GM12892 (cell line): ENCODE data around the gene PEAK3.

Experiments
- DNase-seq: peaks from one replicate; pipeline ENCODE4 v3.0.0; 2011; ENCODE audit not compliant: insufficient read length
- FAIRE-seq: peaks from 2 replicates; lab custom pipeline; 2011; peaks lifted over from hg19 to GRCh38; lab: Jason Lieb, UNC
- POLR2A ChIP-seq: IDR thresholded peaks from 2 replicates; pipeline ENCODE4 v1.6.1; 2011; ENCODE audit warnings: low read depth, low read length, control low read depth
- POLR2AphosphoS5 ChIP-seq: IDR thresholded peaks from 2 replicates; pipeline ENCODE4 v1.6.1; 2011; ENCODE audit warnings: low read depth, low read length, control low read depth
- TAF1 ChIP-seq: IDR thresholded peaks from 2 replicates; pipeline ENCODE4 v1.6.1; 2011; ENCODE audit warnings: low read depth, mild to moderate bottlenecking, control low read depth, low read length, borderline replicate concordance

PEAK3 gene

DNA sequence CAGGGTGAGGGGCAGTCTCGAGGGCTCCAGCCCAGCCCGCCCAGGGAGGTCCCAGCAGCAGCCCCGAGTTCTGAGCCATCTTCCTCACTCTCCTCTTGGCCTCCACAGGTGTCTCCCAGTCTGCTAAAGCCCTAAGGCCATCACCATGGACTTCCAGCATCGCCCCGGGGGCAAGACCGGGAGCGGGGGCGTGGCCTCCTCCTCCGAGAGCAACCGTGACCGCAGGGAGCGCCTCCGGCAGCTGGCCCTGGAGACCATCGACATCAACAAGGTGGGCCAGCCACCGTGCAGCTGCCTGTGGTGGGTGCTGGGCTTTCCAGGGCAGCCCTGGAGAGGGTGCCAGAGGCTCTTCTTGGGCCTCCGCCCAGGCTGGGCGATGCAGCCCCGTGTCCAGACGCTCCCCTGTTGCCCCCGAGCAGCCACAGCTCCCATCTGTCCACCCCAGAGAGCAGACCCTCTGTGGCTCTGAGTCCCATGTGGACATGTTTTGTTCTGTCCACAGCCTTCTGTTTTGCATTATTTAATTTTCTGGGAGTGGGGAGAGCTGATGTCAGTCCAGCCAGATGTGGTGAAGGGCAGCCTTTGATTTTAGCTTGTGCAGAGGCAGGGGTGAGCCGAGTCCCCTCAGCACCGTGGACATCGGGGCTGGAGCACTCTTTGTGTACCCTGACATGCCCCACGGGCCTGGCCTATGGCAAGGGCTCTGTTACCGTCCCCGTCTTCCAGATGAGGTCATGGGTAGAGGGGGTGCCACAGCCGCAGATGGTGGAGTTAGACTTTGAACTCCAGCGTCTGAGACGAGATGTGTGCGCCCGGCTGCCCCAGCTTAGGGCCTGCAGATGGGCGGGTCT lies 38.5 kb downstream of the PEAK3 start:
- TF ChIP-seq POLR2A (no peak), TAF1 (no peak), POLR2AphosphoS5 (no peak)
- DNase-seq (no peak), FAIRE-seq (no peak)

- no peak for FAIRE-seq
- no peak; the same call in 1 of the 2 replicates for TF ChIP-seq POLR2AphosphoS5
- no peak for TF ChIP-seq POLR2A
- TF ChIP-seq TAF1, result no peak
- DNase-seq, result no peak
These were observed 39.2 kb downstream of the PEAK3 start for GRCh38 chr19:2242816-2243215.

DNA sequence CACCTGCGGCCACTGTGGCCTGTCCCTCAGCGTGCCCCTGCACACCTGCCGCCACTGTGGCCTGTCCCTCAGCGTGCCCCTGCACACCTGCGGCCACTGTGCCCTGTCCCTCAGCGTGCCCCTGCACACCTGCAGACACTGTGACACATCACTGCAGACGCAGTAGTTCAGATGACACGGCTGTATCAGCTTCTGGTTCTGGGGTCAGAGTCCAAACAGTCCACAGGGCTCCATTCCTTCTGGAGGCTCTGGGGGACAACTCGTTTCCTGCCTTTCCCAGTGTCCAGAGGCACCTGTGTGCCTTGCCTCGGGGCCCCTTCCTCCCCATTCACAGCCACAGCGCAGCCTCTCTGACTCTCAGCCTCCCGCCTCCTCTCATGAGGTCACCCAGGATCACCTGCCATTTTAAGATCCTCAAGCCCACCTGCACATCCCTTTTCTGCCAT lies 39.9 kb downstream of the PEAK3 start:
- FAIRE-seq, result no peak
- no peak for DNase-seq
- TF ChIP-seq POLR2AphosphoS5 (0 out of 2 replicates have a peak, but pooled peaks have one; percentile 28), POLR2A (no peak), TAF1 (no peak)

GRCh38 chr19:2240881-2241760 lies 40.9 kb downstream of the PEAK3 start:
- no peak for FAIRE-seq
- TF ChIP-seq TAF1 (no peak), POLR2A (no peak; the same call in 1 of the 2 replicates), POLR2AphosphoS5 (no peak)

DNA sequence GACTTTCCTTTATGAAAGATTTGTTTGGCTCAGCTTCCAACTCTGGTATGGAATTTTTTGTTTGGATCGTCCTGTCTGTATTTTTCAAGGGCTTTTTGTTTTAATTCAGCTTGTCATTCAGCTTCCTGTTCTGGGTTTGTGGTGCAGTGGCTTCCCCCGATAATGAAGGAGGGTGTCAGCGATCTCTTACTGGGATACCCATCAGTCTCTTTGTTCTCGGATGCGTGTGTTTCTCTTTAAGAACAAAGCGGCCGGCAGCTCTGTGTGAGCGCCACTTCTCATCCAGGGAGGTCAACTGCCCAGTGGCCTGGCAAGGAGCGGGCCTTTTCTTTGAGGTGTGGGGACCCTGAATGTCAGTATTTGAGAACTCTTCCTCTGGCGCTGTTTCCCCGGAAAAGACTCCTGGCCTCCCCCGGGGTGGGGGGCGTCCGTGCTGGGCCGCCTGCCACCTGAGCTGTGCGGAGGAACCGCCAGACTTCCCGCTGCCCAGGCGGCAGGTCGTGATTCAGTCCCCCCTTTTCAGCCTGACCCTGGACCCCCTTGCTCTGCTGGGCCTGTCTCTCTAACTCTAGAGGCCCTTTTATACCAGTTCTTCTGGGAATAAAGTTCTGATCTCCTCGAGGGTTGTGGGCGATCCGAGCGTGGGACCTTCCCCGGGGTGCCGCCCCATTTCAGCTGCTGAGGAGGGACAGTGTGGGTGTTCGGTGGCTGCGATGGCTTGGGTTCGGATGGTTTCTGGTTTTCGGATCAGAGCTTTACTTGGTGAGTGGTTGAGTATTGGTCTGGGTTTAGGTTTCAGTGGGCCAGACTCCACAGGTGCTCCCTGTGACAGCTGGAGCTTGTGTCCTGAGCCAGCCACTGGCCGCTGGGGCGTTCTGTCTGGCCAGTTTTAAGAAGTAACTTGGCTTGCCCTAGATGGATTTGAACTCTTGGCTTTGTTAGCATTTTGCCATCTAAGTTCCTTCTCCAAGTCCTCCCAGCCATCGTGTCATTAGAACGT lies 41.9 kb downstream of the PEAK3 start:
- DNase-seq (no peak), FAIRE-seq (no peak)
- TF ChIP-seq TAF1 (no peak), POLR2AphosphoS5 (no peak), POLR2A (no peak)

More at GRCh38 chr19:2240881-2241760, 40.9 kb downstream of the PEAK3 start:
- DNase-seq, result no peak

DNA sequence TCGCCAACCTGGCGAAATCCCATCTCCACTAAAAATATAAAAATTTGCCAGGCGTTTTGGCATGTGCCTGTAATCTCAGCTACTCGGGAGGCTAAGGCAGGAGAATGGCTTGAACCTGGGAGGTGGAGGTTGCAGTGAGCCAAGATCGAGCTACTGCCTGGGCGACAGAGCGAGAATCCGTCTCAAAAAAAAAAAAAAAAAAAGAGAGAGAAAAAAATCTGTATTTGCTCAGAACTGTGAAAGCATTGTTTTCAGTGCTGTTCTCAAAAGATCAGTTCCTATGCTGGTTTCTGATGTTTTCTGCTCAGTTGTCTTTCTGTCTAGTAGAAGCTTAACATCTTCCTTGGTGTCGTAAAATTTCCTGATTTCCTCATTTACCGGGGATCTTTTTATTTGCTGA lies 42.8 kb downstream of the PEAK3 start:
- FAIRE-seq (no peak), DNase-seq (no peak)
- no peak for TF ChIP-seq POLR2A
- TF ChIP-seq TAF1, result no peak
- no peak for TF ChIP-seq POLR2AphosphoS5

DNA sequence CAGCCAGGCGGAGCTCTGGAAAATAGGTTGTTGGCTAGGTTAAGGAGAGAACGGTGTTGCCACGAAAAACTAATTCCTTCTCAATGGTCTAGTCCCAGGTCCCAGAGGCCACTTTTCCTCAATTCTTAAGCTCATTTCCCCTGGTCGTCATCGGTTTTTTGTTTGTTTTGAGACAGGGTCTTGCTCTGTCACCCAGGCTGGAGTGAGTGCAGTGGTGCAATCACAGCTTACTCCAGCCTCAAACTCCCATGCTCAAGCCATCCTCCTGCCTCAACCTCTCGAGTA lies 44.2 kb downstream of the PEAK3 start:
- no peak for FAIRE-seq
- no peak for DNase-seq
- TF ChIP-seq POLR2A, result no peak
- no peak for TF ChIP-seq POLR2AphosphoS5
- no peak for TF ChIP-seq TAF1

DNA sequence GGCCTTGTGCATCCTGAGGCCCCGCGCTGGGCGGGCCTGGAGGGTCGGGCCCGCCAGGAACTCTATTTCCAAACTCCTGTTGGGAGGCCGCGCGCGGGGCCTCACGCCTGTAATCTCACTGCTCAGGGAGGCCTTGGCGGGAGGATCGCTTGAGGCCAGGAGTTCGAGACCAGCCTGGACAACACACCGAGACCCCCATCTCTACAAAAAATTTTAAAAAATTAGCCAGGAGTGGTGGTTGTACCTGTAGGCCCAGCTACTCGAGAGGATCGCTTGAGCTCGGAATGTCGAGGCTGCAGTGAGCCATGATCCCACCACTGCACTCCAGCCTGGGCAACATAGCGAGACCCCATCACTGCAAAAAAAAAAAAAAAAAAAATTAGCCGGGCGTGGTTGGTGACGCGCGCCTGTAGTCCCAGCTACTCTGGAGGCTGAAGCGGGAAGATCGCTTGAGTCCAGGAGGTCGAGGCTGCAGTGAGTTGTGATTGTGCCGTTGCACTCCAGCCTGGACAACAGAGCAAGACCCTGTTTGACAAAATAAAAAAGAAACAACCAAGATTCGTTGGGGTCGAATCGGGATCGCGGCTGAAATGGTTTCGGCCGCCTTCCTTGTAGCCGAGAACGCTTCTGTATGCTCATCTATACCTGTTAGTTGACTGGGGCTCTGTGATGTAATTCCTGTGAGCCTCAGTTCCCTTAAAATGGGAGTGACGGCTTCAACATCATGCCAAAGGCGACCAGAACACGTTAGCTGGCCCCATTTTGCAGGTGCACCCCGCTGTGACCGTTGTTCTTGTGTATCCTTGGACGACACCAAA lies 44.7 kb downstream of the PEAK3 start:
- TF ChIP-seq POLR2AphosphoS5, result no peak
- TF ChIP-seq POLR2A, result 0 out of 2 replicates have a peak, but pooled peaks have one; percentile 26
- DNase-seq (no peak), FAIRE-seq (no peak)

DNA sequence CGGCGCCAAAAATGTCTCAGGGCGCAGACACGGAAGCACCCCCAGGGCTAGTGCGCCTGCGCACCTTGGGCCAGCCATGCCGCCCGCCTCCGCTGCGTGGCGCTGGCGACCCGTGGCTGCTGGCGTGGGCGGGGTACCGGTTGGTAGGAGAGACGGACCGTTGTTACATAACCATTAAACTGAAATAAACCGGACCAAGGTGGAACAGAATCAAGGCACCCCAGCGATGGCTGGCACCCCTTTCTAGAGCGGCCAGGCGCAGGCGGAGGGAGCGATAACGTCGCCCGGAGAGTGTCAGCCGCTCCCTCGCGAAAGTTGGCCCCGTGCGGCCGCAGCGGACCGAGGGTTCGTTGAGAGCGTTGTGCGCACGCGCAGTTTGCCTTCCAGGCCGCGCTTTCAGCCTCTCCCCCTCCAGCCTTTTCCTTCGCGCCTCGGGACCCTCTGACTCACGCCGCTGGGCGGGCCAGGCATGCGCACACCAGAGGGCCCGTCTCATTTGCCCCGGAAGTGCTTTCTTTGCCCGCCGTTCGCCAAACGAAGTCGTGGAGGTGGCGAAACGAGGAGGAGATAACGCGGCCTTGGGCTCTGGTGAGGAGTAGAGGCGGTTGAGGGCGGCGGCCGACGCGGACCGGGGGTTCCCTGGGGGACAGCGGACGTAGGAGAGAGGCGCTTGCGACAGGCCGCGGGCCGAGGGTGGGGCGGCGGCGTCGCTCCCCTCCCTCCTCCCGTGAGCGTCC lies 45.5 kb downstream of the PEAK3 start, which contains the start of the genes PLEKHJ1 and SF3A2:
PLEKHJ1 (minus strand) TSS at position 16 of the 737 bp plus-strand sequence. CDS start 81 bp downstream, outside the sequence.
SF3A2 (plus strand) TSS at position 511 of the 737 bp plus-strand sequence. CDS start 6,595 bp downstream, outside the sequence.
- DNase-seq, result peak; percentile 99
- TF ChIP-seq POLR2AphosphoS5 (peak; percentile 78), POLR2A (peak; percentile 78), TAF1 (peak; percentile 52; the same call in 1 of the 2 replicates)
- FAIRE-seq, result peak; percentile 97
